K562 (cell line): ENCODE measurements around the gene GLRX2. TPM values are rescaled to one million over a fixed set of nuclear protein-coding genes. Genes with fewer than 3 reads are reported as not detected.

Source experiments
- AFF1 ChIP-seq, 2 experiments: fragments of 450-650 bp; IDR thresholded peaks; 2 replicates each; pipeline ENCODE4 v1.6.1; 2018; ENCODE audit warnings: mild to moderate bottlenecking in 2 of 2, low read depth in 1 of 2; ENCODE audit not compliant: partially characterized antibody in 2 of 2
- ARID1B ChIP-seq: fragments of 450-650 bp; IDR thresholded peaks from 2 replicates; pipeline ENCODE4 v1.6.1; 2016; ENCODE audit warnings: antibody characterized with exemption, mild to moderate bottlenecking, inconsistent platforms
- ATF1 ChIP-seq, 2 experiments: fragments of 450-650 bp in 1 of 2; IDR thresholded peaks; 2 replicates each; pipeline ENCODE4 v1.6.1; 2016; ENCODE audit warnings: missing compliant biosample characterization in 1 of 2, missing genetic modification characterization in 1 of 2
- GATAD2A ChIP-seq: fragments of 450-650 bp; IDR thresholded peaks from 2 replicates; pipeline ENCODE4 v1.6.1; 2017
- SIX5 ChIP-seq, 2 experiments: IDR thresholded peaks; 2 replicates each; pipeline ENCODE4 v1.6.1; 2011; ENCODE audit warnings: low read length in 2 of 2, borderline replicate concordance in 1 of 2, low read depth in 1 of 2, mild to moderate bottlenecking in 1 of 2, moderate library complexity in 1 of 2; ENCODE audit not compliant: insufficient read depth in 1 of 2
- SOX6 ChIP-seq: fragments of 450-650 bp; IDR thresholded peaks from 2 replicates; pipeline ENCODE4 v1.6.1; 2014; ENCODE audit warnings: mild to moderate bottlenecking
- STAT6 ChIP-seq: sonication (generic); formaldehyde crosslinking; IDR thresholded peaks from 2 replicates; pipeline ENCODE4 v1.8.1; 2023; ENCODE audit warnings: mild to moderate bottlenecking, missing genetic modification reagents
- TCF7L2 ChIP-seq: fragments of 150-350 bp; IDR thresholded peaks from 2 replicates; pipeline ENCODE4 v1.6.1; 2016; ENCODE audit warnings: low read depth, mild to moderate bottlenecking, low read length, moderate library complexity
- TFAP4 ChIP-seq: sonication (generic); formaldehyde crosslinking; IDR thresholded peaks from 2 replicates; pipeline ENCODE4 v1.8.0; 2022; ENCODE audit warnings: missing genetic modification reagents, mild to moderate bottlenecking, moderate library complexity, borderline replicate concordance
- THAP12 ChIP-seq: fragments of 250-450 bp; sonication (Bioruptor Pico); IDR thresholded peaks from 2 replicates; pipeline ENCODE4 v1.9.0; 2021; ENCODE audit warnings: mild to moderate bottlenecking, inconsistent platforms
- ZBTB26 ChIP-seq: fragments of 450-650 bp; formaldehyde crosslinking; IDR thresholded peaks from 2 replicates; pipeline ENCODE4 v1.4.0; 2022; ENCODE audit warnings: missing genetic modification characterization
- ZNF143 ChIP-seq: sonication (generic); formaldehyde crosslinking; IDR thresholded peaks from 2 replicates; pipeline ENCODE4 v1.9.0; 2022; ENCODE audit warnings: mild to moderate bottlenecking, missing genetic modification reagents
- ZNF766 ChIP-seq: fragments of 200-800 bp; sonication (Bioruptor generic); conservative IDR thresholded peaks from 2 replicates; pipeline ENCODE4 v1.6.1; 2016; ENCODE audit warnings: missing genetic modification characterization, missing compliant biosample characterization
- polyA plus RNA-seq, 8 experiments: library from polyadenylated mRNA; depleted of rRNA in 4 of 8; stranded (reverse) in 5 of 8; unstranded in 3 of 8; fragments of >200 nt; fragmentation: Nextera tagmentation in 2 of 8; fragmentation: Illumina TruSeq in 1 of 8; extraction: Ambion mirVana in 2 of 8; extraction: Trizol in 1 of 8; gene quantifications; 2 replicates each; pipeline versions ENCODE4 v1.2.1 to v1.2.3, GENCODE V29; 2011 to 2014; ENCODE audit warnings: inconsistent platforms in 1 of 8, missing spikeins in 1 of 8
- total RNA-seq, 7 experiments: library from RNA; depleted of rRNA in 6 of 7; stranded (reverse); fragments of >200 nt in 6 of 7; fragmentation: Illumina TruSeq in 2 of 7; extraction: Trizol in 2 of 7; gene quantifications; 2 replicates each; pipeline versions ENCODE4 v1.2.1 to v1.2.3, GENCODE V29; 2011 to 2021; ENCODE audit warnings: low replicate concordance in 1 of 7

Gene GLRX2
- total and polyA plus RNA-seq, 9 of the 15 experiments (the other 6 are each of a cell fraction or from before 2014, with no cell fraction given): 13.3 to 82.6 (median 55.1) TPM

GRCh38 chr1:193059282-193060114 is 45.7 kb downstream of the GLRX2 start, which contains the start of the genes RO60 and UCHL5 (continued):
- peak in 1 of 2 experiments; percentile 83 for TF ChIP-seq AFF1 (IDR thresholded peaks at IDR 0.05; ENCODE audit: low read depth in 1 of 2, partially characterized antibody in 2 of 2)
- TF ChIP-seq TCF7L2: no peak
- peak; percentile 99 for TF ChIP-seq TFAP4 (CRISPR knock-in tag)
- TF ChIP-seq SOX6: peak; percentile 85; the same call in 1 of the 2 replicates
- peak; percentile 43 to 44; a peak in 3 of 4 replicates for TF ChIP-seq SIX5 (IDR thresholded peaks at IDR 0.05; ENCODE audit: borderline replicate concordance in 1 of 2, insufficient read depth in 1 of 2, low read depth in 1 of 2, low read length in 2 of 2)
- TF ChIP-seq ZNF143: peak; percentile 87
- no peak; the same call in 1 of the 2 replicates for TF ChIP-seq ATF1 (CRISPR knock-in tag; IDR thresholded peaks at IDR 0.05)
- TF ChIP-seq ATF1 (tag; IDR thresholded peaks at IDR 0.05): peak; percentile 99
- TF ChIP-seq ZNF766 (CRISPR knock-in tag): peak; percentile 40; the same call in 1 of the 2 replicates
- 0 out of 2 replicates have a peak, but pooled peaks have one; percentile 33 for TF ChIP-seq GATAD2A
- TF ChIP-seq STAT6: no peak; the same call in 1 of the 2 replicates
- peak; percentile 81; the same call in 1 of the 2 replicates for TF ChIP-seq THAP12 (CRISPR knock-in tag)
- 0 out of 2 replicates have a peak, but pooled peaks have one; percentile 30 for TF ChIP-seq ZBTB26
- TF ChIP-seq ARID1B: peak; percentile 55; the same call in 1 of the 2 replicates
